HG03280 (cell line): Measurements from ENCODE around the gene BEST3.
A peak's percentile ranks its signal among the peaks of the same experiment; 100 is the strongest.

Source experiments
- ATAC-seq: cut with Tn5 transposase; IDR thresholded peaks from one replicate; pipeline ENCODE4 v1.9.1; 2021; ENCODE audit warnings: mild to moderate bottlenecking, moderate library complexity; ENCODE audit not compliant: unreplicated experiment

Gene BEST3

DNA sequence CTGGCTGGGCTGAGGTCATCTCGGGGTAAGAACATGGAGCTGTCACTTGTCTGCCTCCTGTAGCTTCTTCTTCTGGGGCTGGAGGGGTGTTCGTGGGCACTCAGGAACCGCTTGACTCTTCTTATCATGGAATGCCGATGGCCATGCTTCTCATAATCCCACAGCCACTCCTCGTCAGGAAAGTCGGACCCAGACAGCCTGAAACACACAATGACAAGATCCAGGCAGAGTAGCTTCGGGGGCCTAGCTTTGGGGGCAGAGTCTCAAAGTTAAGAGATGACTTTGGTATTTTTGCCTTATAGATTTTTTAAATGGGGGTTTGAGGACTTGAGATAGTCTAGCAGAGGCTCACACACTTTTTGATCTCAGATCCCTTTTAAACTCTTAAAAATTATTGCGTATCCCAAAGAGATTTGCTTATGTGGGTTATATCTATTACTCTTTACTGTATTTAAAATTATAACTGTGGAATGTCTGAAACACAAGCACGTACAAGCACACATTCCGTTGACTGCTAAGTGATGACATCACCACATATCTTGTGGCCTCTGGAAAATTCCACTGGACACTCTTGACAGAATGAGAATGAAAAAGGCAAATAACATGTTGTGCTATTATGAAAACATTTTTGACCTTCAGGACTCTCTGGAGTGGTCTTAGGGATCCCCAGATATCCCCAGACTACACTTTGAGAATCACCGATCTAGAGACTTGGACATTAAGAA, 43.3 kb downstream of the BEST3 start:
- no peak for ATAC-seq

GRCh38 chr12:69653703-69654102, 45.4 kb downstream of the BEST3 start:
- ATAC-seq: no peak

- no peak for ATAC-seq
Observed at GRCh38 chr12:69651922-69652321, 47.2 kb downstream of the BEST3 start.

DNA sequence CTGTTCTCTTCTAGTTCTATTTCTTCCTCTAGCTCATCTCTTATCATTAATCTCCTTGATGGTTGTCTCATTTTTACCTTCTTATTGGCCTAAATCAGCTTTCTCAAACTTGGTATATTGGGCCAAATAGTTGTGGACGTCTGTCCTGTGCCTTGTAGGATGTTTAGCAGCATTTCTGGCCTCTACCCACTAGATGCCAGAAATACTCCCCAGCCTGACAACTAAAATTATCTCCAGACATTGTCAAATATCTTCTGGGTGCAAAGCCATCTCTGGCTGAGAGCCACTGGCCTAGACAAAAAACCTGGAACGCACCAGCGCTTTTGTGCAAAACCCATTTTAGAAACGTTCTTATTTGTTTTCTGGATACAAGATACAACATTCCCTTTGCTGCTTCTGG, 49.6 kb downstream of the BEST3 start:
- no peak for ATAC-seq

GRCh38 chr12:69648476-69648875, 50.6 kb downstream of the BEST3 start:
- ATAC-seq: no peak

DNA sequence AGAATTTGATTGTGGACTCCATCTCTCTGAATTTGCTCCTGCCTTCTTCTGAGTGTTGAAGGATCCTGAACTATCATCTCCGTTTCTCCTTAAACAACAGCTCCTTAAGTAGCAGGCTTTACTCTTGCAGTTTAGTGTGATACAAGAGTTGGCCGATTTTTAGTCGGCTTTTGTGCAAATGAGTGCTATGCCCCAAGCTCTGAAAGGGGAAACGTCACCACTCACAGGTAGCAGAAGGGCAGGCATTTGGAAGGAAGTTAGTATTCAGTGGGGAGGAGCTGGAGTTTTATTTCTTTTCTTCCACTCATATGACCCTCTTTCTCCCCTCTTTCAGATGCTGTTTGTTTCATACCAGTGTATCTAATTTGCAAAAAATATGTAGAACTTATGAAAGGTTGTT, 51.9 kb downstream of the BEST3 start:
- ATAC-seq: no peak

GRCh38 chr12:69645031-69645430, 54.1 kb downstream of the BEST3 start:
- no peak for ATAC-seq

- no peak for ATAC-seq
Observed at GRCh38 chr12:69644511-69644910, 54.6 kb downstream of the BEST3 start.

DNA sequence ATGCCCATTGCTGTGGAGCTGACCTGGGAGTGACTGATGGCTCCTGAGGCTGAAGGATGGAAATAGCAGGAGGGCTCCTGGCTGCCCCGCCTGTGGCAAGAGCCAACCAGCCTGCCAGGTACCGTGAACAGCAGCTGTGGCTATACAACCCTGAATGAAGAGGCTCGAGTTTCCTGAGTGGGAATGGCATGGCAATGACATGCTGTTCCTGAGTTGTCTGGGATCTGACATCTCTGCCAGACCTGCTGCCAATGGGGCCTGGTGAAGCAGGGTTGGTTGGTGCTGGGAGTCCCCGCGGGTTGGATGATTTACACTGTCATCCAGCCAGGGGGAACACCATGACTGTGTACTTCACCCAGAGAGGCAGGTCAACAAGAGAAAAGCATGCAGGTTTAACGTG, 56.6 kb downstream of the BEST3 start:
- no peak for ATAC-seq

DNA sequence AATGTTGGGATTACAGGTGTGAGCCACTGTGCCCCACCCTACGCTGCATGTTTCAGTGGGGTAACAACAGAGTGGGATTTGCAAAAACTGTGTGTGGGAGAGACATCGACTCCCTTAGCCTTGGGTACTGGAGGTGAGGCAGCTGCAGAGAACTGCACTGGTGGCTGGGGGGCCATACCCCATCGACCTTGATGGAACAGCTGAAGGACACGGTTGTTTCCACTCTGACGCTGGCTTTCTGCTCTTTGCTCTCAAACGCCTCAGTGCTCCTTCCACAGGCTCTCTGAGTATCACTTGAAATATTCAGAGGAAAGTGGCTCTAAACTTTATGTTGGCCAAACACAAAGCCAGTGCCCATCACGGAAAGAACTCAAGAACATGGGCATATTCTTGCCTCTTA, 57.6 kb downstream of the BEST3 start:
- no peak for ATAC-seq

DNA sequence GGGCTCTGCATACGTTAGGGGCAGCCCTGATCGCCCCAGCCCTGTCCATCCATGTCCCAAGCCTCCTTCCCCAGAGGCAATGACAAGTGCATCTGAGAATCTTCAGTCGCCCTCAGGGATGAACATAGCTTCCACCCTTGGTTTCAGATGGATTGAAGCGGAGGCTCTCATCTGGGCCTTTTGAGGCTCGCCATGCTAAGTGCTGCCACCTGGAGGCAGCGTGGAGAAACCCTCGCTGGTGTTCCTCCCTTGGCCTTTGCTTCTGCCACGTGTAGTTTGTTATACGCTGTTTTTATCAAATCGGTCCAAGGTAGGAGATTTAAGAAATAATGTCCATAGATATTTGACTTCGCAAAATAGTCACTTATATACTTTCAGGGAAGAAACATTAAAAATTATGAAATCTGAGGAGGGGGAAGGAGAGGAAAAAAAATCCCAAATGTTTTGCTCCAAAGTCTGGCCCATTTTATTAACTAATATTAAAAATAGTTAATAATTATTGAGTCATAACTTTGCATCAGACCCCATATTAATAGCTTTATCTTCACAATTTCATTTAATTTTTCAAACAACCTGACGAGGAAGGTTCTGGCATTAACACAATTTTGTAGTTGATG, 59.6 kb downstream of the BEST3 start:
- peak; percentile 92 for ATAC-seq

DNA sequence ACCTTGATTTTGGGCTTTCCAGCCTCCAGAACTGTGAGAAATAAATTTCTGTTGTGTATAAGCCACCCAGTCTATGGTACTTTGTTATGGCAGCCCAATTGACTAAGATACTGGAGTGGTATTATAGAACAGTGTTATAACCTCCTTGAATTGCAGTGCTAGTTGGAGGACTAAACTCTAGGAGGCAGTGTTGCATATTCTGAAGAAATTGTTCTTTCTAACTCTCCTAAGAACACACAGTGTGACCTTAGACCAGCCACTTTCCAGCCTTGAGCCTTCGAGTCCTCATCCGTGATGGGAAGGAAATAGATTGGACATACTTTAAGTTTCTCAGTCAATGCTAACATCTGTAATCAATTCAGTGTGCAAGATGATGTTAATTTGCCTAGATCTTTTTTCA, 66.0 kb downstream of the BEST3 start:
- ATAC-seq: no peak

- no peak for ATAC-seq
Observed at GRCh38 chr12:69630191-69630590, 68.9 kb downstream of the BEST3 start.

GRCh38 chr12:69627501-69627900, 71.6 kb downstream of the BEST3 start:
- no peak for ATAC-seq

DNA sequence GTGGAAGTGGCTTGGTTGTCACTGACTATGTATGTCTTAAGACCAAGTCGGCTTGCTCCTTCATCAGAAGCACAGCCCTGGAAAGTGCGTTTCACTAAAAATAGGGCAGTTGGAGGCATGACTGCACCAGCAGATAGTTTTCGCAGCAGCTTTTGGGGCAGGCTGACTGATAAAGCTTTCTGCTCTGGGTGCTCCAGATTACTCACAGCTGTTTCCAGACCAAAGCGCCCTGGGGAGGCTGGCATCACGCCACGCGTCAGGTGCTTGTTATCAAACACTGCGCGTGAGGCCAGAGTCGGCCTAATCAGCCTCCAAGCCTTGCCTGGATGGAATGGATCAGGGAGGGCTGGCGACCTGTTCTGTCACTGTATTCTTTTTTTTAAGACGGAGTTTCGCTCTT, 75.1 kb downstream of the BEST3 start:
- ATAC-seq: no peak

GRCh38 chr12:69621551-69621950, 77.6 kb downstream of the BEST3 start:
- no peak for ATAC-seq

- ATAC-seq: no peak
Observed at GRCh38 chr12:69620921-69621320, 78.2 kb downstream of the BEST3 start.

GRCh38 chr12:69620077-69620476, 79.0 kb downstream of the BEST3 start:
- ATAC-seq: no peak

DNA sequence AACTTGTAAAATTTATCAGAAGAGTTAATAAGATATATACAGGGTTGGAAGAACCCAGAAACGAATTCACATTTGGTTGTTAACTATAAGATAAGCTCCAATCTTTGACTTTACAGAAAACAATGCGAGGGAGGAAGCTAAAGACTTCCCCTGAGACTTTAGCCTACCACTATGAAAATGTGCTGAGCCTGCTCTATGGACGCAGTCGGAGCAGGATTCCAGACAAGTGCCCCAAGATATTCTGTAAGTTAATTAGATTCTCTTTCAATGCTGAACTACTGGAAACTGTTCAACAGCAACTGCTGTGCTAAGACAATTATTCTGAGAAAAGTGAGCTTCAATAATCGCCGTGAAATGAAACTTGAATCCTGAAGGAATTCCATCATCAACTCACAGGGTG, 80.1 kb downstream of the BEST3 start:
- ATAC-seq: no peak

GRCh38 chr12:69616025-69616424, 83.1 kb downstream of the BEST3 start:
- ATAC-seq: no peak

DNA sequence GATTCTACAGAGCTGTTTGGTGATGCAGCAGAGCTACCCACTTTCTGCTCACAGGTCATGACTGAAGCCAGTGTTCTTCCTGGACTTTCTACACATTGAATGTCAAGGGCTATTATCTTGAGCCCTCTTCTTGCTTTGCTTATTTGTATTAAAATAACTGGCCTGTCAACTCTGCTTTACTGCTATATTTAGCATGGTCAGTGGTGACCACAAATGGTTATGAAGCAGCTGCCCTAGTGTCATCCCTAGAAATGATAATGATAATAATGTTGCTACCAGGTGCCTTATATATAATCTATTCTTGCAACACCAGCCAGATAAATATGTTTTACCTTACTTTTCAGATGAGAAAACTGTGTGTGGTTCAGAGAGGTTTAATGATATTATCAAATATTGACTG, 85.8 kb downstream of the BEST3 start:
- no peak for ATAC-seq

DNA sequence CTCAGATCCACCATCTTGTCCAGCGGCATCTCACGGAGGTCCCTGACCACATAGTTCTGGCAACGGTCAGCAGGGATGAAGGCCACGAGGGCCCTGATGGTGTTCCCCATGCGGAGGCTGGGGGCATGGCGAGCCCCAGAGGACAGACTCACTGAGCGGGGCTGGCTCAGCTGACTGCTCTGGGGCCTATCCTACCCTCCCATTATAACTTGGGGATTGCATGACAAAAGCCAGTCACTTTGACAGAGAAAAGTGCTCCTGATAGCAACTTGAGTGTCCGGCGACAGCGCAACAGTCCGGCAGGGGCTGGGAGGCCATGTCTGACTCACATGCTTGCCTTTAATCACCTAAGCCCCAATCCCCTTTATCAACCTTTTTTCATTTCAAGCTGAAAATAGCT, 88.4 kb downstream of the BEST3 start, which contains the start of gene LRRC10:
Gene LRRC10, minus strand, starts transcription at position 179 of the 400 bp plus-strand sequence. Its CDS starts 69 bp downstream, at position 110.
- no peak for ATAC-seq

DNA sequence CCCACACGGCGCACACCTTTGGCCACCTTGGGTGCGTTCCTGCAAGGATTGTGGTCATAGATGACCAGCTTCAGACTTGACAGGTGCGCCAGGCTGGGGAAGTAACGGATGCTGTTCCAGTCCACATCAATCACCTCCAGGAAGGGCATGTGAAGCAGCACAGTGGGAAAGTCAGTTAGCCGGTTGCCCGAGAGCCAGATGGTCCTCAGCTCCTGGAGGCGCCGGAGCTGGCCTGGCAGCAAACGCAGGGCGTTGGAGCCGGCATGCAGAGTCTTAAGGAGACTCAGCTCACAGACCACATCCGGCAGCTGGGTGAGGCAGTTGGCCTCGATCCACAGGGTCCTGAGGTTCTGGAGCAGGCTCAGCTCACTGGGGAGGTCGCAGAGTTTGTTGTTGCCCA, 89.0 kb downstream of the BEST3 start:
- no peak for ATAC-seq
